ENCODE results near the gene PUDP. TPM values are rescaled to one million over a fixed set of nuclear protein-coding genes. Genes with fewer than 3 reads are reported as not detected.

The PUDP gene
- total RNA-seq, 2 donors from 2014 or later, result 17.2 to 27.0 TPM

- no peaks in the 10 kb centered on the region for H3K36me3 ChIP-seq
Measured at GRCh38 chrX:7143076-7143475, 4.9 kb downstream of the PUDP start.

GRCh38 chrX:7139202-7140081, 8.5 kb downstream of the PUDP start:
- Histone ChIP-seq H3K4me3 (no peak overlapping the region), H3K27me3 (no peaks in the 10 kb centered on the region), H3K27ac (no peak overlapping the region), H3K36me3 (no peaks in the 10 kb centered on the region), H3K4me1 (no peaks in the 10 kb centered on the region), H3K9me3 (peaks cover 0 to 9% of the 10 kb centered on the region in 2 donors)
- no peak for TF ChIP-seq CTCF (IDR thresholded peaks at IDR 0.05)
- no peak for DNase-seq (ENCODE audit: low spot score)

More at GRCh38 chrX:7143076-7143475, 4.9 kb downstream of the PUDP start:
- Histone ChIP-seq H3K4me1 (peaks cover 0 to 6% of the 10 kb centered on the region in 2 donors), H3K9me3 (peaks cover 0 to 9% of the 10 kb centered on the region in 2 donors), H3K4me3 (no peak overlapping the region), H3K27ac (no peak overlapping the region), H3K27me3 (no peaks in the 10 kb centered on the region)
- no peak for TF ChIP-seq CTCF (IDR thresholded peaks at IDR 0.05)
- DNase-seq (ENCODE audit: low spot score), result no peak

GRCh38 chrX:7134981-7135380, 13.0 kb downstream of the PUDP start:
- no peak for DNase-seq (ENCODE audit: low spot score)
- no peak for TF ChIP-seq CTCF (IDR thresholded peaks at IDR 0.05)
- H3K36me3 ChIP-seq, result no peaks in the 10 kb centered on the region
- no peak overlapping the region for H3K4me3 ChIP-seq
- H3K27me3 ChIP-seq, result no peaks in the 10 kb centered on the region
- no peaks in the 10 kb centered on the region for H3K9me3 ChIP-seq
- peaks cover 0 to 27% of the 10 kb centered on the region in 2 donors for H3K4me1 ChIP-seq
- no peak overlapping the region for H3K27ac ChIP-seq

- no peak overlapping the region for H3K4me3 ChIP-seq
Measured at GRCh38 chrX:7133050-7133440, 14.9 kb downstream of the PUDP start.

GRCh38 chrX:7132335-7133049, 15.5 kb downstream of the PUDP start:
- Histone ChIP-seq H3K27me3 (no peaks in the 10 kb centered on the region), H3K9me3 (no peaks in the 10 kb centered on the region), H3K36me3 (no peaks in the 10 kb centered on the region), H3K4me1 (peaks cover 0 to 27% of the 10 kb centered on the region in 2 donors), H3K4me3 (no peak overlapping the region), H3K27ac (peak overlapping the region in 1 of 2 donors; percentile 41)
- peak; percentile 12 to 54 for TF ChIP-seq CTCF (IDR thresholded peaks at IDR 0.05)
- no peak for DNase-seq (ENCODE audit: low spot score)

More at GRCh38 chrX:7133050-7133440, 14.9 kb downstream of the PUDP start:
- H3K27ac ChIP-seq, result peak overlapping the region in 1 of 2 donors; percentile 41
- H3K36me3 ChIP-seq, result no peaks in the 10 kb centered on the region
- H3K4me1 ChIP-seq, result peaks cover 0 to 27% of the 10 kb centered on the region in 2 donors
- no peaks in the 10 kb centered on the region for H3K9me3 ChIP-seq
- no peak for DNase-seq (ENCODE audit: low spot score)
- H3K27me3 ChIP-seq, result no peaks in the 10 kb centered on the region
- TF ChIP-seq CTCF (IDR thresholded peaks at IDR 0.05), result no peak
